ENCODE data around the gene E2F3.
"Not testable (repeated sequence)": the region's sequence is repeated elsewhere in the genome, so short reads cannot be mapped to it uniquely, and the experiment has no call there.

Gene E2F3

GRCh38 chr6:20483887-20484497, 82.3 kb downstream of the E2F3 start:
- DNase-seq: no peak
- Mint-ChIP-seq H3K27me3 (no peaks in the 10 kb centered on the region), H3K4me1 (ENCODE audit: low read depth) (peaks cover 6% of the 10 kb centered on the region), H3K4me3 (no peak overlapping the region), H3K36me3 (ENCODE audit: low read depth) (peaks cover 98% of the 10 kb centered on the region), H3K9me3 (no peaks in the 10 kb centered on the region), H3K27ac (no peak overlapping the region)

- Mint-ChIP-seq H3K27ac (no peak overlapping the region), H3K4me1 (ENCODE audit: low read depth) (peaks cover 6% of the 10 kb centered on the region), H3K27me3 (no peaks in the 10 kb centered on the region), H3K9me3 (no peaks in the 10 kb centered on the region), H3K4me3 (no peak overlapping the region), H3K36me3 (ENCODE audit: low read depth) (peaks cover 98% of the 10 kb centered on the region)
- DNase-seq: no peak
Measured at GRCh38 chr6:20486641-20487040, 85.0 kb downstream of the E2F3 start.

GRCh38 chr6:20487669-20488375, 86.1 kb downstream of the E2F3 start:
- Mint-ChIP-seq H3K27ac (no peak overlapping the region), H3K27me3 (no peaks in the 10 kb centered on the region), H3K9me3 (no peaks in the 10 kb centered on the region), H3K4me3 (no peak overlapping the region), H3K4me1 (ENCODE audit: low read depth) (peaks cover 6% of the 10 kb centered on the region), H3K36me3 (ENCODE audit: low read depth) (peaks cover 94% of the 10 kb centered on the region)
- DNase-seq: no peak

GRCh38 chr6:20490591-20490990, 88.9 kb downstream of the E2F3 start:
- no peak for DNase-seq
- Mint-ChIP-seq H3K27ac (no peak overlapping the region), H3K27me3 (no peaks in the 10 kb centered on the region), H3K36me3 (ENCODE audit: low read depth) (peaks cover 73% of the 10 kb centered on the region), H3K4me1 (ENCODE audit: low read depth) (peaks cover 6% of the 10 kb centered on the region), H3K9me3 (no peaks in the 10 kb centered on the region), H3K4me3 (no peak overlapping the region)

- no peaks in the 10 kb centered on the region for H3K4me1 Mint-ChIP-seq (ENCODE audit: low read depth)
- no peak for DNase-seq
- no peak overlapping the region for H3K4me3 Mint-ChIP-seq
- H3K27ac Mint-ChIP-seq: no peak overlapping the region
- peaks cover 61% of the 10 kb centered on the region for H3K36me3 Mint-ChIP-seq (ENCODE audit: low read depth)
- H3K27me3 Mint-ChIP-seq: no peaks in the 10 kb centered on the region
- H3K9me3 Mint-ChIP-seq: no peaks in the 10 kb centered on the region
Measured at GRCh38 chr6:20492099-20492498, 90.4 kb downstream of the E2F3 start.

- H3K36me3 Mint-ChIP-seq (ENCODE audit: low read depth): peaks cover 12% of the 10 kb centered on the region
- no peak overlapping the region for H3K27ac Mint-ChIP-seq
- no peak overlapping the region for H3K4me3 Mint-ChIP-seq
- H3K4me1 Mint-ChIP-seq (ENCODE audit: low read depth): no peaks in the 10 kb centered on the region
- H3K27me3 Mint-ChIP-seq: no peaks in the 10 kb centered on the region
- DNase-seq: no peak
- no peaks in the 10 kb centered on the region for H3K9me3 Mint-ChIP-seq
Measured at GRCh38 chr6:20497216-20498040, 95.7 kb downstream of the E2F3 start.

- H3K27ac Mint-ChIP-seq: no peak overlapping the region
- no peaks in the 10 kb centered on the region for H3K27me3 Mint-ChIP-seq
- H3K4me1 Mint-ChIP-seq (ENCODE audit: low read depth): no peaks in the 10 kb centered on the region
- no peak overlapping the region for H3K4me3 Mint-ChIP-seq
- DNase-seq: no peak
- H3K9me3 Mint-ChIP-seq: no peaks in the 10 kb centered on the region
- peaks cover 8% of the 10 kb centered on the region for H3K36me3 Mint-ChIP-seq (ENCODE audit: low read depth)
Measured at GRCh38 chr6:20498041-20498385, 96.3 kb downstream of the E2F3 start.

GRCh38 chr6:20509212-20509611, 107.5 kb downstream of the E2F3 start:
- Mint-ChIP-seq H3K9me3 (no peaks in the 10 kb centered on the region), H3K36me3 (ENCODE audit: low read depth) (no peaks in the 10 kb centered on the region), H3K27me3 (peaks cover 4% of the 10 kb centered on the region), H3K4me3 (no peak overlapping the region), H3K4me1 (ENCODE audit: low read depth) (no peaks in the 10 kb centered on the region), H3K27ac (no peak overlapping the region)
- DNase-seq: no peak

GRCh38 chr6:20511852-20512251, 110.2 kb downstream of the E2F3 start:
- DNase-seq: no peak

GRCh38 chr6:20525208-20525607, 123.5 kb downstream of the E2F3 start:
- DNase-seq; H3K27me3 Mint-ChIP-seq; H3K27ac Mint-ChIP-seq; H3K36me3 Mint-ChIP-seq (ENCODE audit: low read depth); H3K4me3 Mint-ChIP-seq; H3K9me3 Mint-ChIP-seq: not testable (repeated sequence)
- H3K4me1 Mint-ChIP-seq (ENCODE audit: low read depth): peaks cover 11% of the 10 kb centered on the region

More at GRCh38 chr6:20511852-20512251, 110.2 kb downstream of the E2F3 start:
- Mint-ChIP-seq H3K4me3 (no peak overlapping the region), H3K27me3 (peaks cover 4% of the 10 kb centered on the region), H3K9me3 (no peaks in the 10 kb centered on the region), H3K27ac (no peak overlapping the region), H3K4me1 (ENCODE audit: low read depth) (no peaks in the 10 kb centered on the region), H3K36me3 (ENCODE audit: low read depth) (no peaks in the 10 kb centered on the region)

- not testable (repeated sequence) for H3K4me3 Mint-ChIP-seq, H3K27me3 Mint-ChIP-seq
- peak overlapping the region; percentile 29 for H3K27ac Mint-ChIP-seq
Measured at GRCh38 chr6:20529086-20529448, 127.4 kb downstream of the E2F3 start.

GRCh38 chr6:20532881-20533280, 131.2 kb downstream of the E2F3 start:
- Mint-ChIP-seq H3K9me3 (no peaks in the 10 kb centered on the region), H3K4me1 (ENCODE audit: low read depth) (peaks cover 41% of the 10 kb centered on the region), H3K27me3 (no peaks in the 10 kb centered on the region), H3K27ac (no peak overlapping the region), H3K36me3 (ENCODE audit: low read depth) (peaks cover 32% of the 10 kb centered on the region), H3K4me3 (no peak overlapping the region)
- DNase-seq: no peak

More at GRCh38 chr6:20529086-20529448, 127.4 kb downstream of the E2F3 start:
- H3K36me3 Mint-ChIP-seq (ENCODE audit: low read depth); DNase-seq; H3K9me3 Mint-ChIP-seq: not testable (repeated sequence)
- peaks cover 15% of the 10 kb centered on the region for H3K4me1 Mint-ChIP-seq (ENCODE audit: low read depth)

GRCh38 chr6:20533746-20534294, 132.1 kb downstream of the E2F3 start:
- Mint-ChIP-seq H3K27me3 (no peaks in the 10 kb centered on the region), H3K27ac (peak overlapping the region; percentile 91), H3K9me3 (no peaks in the 10 kb centered on the region), H3K4me1 (ENCODE audit: low read depth) (peaks cover 43% of the 10 kb centered on the region), H3K4me3 (peak overlapping the region; percentile 67), H3K36me3 (ENCODE audit: low read depth) (peaks cover 40% of the 10 kb centered on the region)
- no peak for DNase-seq

- peaks cover 46% of the 10 kb centered on the region for H3K36me3 Mint-ChIP-seq (ENCODE audit: low read depth)
- no peaks in the 10 kb centered on the region for H3K9me3 Mint-ChIP-seq
- peak; percentile 90 for DNase-seq
- peaks cover 46% of the 10 kb centered on the region for H3K4me1 Mint-ChIP-seq (ENCODE audit: low read depth)
- H3K4me3 Mint-ChIP-seq: peak within 1 kb of the TSS; percentile 99
- peak within 1 kb of the TSS; percentile 99 for H3K27ac Mint-ChIP-seq
- H3K27me3 Mint-ChIP-seq: no peaks in the 10 kb centered on the region
Measured at GRCh38 chr6:20534295-20535262, 132.9 kb downstream of the E2F3 start, which contains the start of gene CDKAL1. CDKAL1 (plus strand) TSS chr6:20534457; CDS start chr6:20546351, 11,894 bp downstream.

Data from activated T-cell treated with anti-CD3 and anti-CD28 coated beads, Interleukin-2, amount 50 U/mL, for 24 hours (primary cell).